Iris pigment epithelial cell (primary cell): Measurements from ENCODE around the gene CMTM4.
"Not testable (repeated sequence)": the region's sequence is repeated elsewhere in the genome, so short reads cannot be mapped to it uniquely, and the experiment has no call there.

Source experiments
- DNase-seq: peaks from one replicate; pipeline ENCODE4 v3.0.0-alpha.2; 2011; ENCODE audit warnings: low read depth

The CMTM4 gene

GRCh38 chr16:66705790-66706505 is 9.4 kb upstream of the CMTM4 start:
- DNase-seq, result no peak

DNA sequence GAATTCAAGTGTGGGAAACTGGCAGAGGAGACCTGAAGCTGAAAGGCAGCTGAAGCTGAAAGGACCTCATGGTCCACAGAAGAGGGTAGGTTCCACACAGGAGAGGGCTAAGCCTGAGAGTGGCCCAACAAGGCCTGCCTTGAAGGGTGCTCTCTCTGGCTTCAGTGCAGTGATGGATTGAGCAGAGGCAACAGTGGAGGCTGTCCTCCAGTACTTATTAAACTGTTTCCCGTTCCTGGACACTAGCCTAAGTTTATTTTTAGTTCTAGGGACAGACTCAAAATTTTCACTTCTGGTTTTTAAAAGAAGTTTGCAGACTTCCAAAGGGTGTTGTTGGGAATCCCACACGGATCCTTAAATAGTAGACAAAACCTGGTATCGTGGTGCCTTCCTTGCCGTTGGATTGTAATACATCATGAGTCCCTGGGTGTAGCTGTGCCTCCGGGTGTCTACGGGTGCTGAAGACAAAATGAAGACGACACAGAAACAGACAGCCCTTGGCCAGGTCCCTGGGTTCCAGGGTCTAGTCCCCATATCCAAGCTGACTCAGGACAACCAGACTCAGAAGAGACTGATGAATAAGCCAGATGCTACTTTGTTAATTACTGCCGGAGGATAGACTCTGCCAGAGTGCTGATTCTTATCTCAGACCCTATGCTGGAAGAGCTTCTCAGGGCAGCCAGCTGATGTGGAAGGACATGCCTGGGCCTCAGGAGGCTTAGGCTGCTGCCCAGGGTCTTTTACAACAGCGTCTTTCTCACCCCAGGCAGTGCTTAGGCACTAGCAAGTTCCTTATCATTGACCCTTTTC is 7.1 kb upstream of the CMTM4 start:
- DNase-seq, result no peak

DNA sequence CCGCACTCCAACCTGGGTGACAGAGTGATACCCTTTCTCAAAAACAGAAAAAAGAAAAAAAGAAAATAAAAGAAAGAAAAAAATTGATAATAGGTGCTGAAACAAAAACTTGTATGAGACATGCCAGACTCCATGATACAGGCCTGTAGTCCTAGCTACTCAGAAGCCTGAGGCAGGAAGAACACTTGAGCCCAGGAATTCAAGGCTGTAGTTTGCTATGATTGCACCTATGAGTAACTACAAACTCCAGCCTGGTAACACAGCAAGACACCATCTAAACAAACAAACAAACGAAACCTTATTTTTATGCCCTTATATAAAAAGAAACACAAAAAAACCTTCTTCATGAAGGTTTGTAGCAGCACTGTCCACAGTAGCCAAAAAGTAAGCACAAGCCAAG is 5.0 kb upstream of the CMTM4 start:
- DNase-seq, result no peak

DNA sequence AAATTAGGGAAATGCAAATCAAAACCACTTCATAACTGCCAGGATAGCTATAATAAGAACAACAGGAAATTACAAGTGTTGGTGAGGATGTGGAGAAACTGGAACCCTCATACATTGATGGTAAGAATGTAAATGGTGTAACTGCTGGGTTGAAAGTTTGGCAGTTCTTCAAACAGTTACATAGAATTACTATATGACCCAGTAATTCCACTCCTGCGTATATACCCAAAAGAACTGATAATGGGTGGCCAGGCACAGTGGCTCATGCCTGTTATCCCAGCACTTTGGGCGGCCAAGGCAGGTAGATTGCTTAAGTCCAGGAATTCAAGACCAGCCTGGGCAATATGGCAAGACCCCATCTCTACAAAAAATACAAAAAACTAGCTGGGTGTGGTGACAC is 4.5 kb upstream of the CMTM4 start:
- peak; percentile 47 for DNase-seq

GRCh38 chr16:66699898-66700297 is 3.4 kb upstream of the CMTM4 start:
- no peak for DNase-seq

- no peak for DNase-seq
These were observed 1.5 kb upstream of the CMTM4 start for GRCh38 chr16:66698046-66698445.

GRCh38 chr16:66695935-66696668 is 441 bp downstream of the CMTM4 start:
- DNase-seq, result no peak

- no peak for DNase-seq
These were observed 1.0 kb downstream of the CMTM4 start for GRCh38 chr16:66695471-66695934.

- DNase-seq, result no peak
These were observed 3.4 kb downstream of the CMTM4 start for GRCh38 chr16:66693149-66693548.

DNA sequence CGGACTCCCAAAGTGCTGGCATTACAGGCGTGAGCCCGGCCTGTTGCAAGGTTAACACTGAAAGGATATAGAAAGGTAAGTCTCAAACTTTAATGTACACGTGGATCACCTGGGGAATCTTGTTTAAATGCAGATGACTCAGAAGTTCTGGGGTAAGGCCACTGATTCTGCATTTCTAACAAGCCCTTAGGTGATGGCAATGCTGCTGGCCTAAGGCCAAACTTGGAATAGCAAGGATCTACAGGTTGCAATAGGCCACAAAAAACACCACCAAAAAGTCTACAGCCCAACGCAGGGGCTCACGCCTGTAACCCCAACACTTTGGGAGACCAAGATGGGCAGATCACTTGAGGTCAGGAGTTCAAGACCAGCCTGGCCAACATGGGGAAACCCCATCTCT is 4.2 kb downstream of the CMTM4 start:
- DNase-seq, result no peak

DNA sequence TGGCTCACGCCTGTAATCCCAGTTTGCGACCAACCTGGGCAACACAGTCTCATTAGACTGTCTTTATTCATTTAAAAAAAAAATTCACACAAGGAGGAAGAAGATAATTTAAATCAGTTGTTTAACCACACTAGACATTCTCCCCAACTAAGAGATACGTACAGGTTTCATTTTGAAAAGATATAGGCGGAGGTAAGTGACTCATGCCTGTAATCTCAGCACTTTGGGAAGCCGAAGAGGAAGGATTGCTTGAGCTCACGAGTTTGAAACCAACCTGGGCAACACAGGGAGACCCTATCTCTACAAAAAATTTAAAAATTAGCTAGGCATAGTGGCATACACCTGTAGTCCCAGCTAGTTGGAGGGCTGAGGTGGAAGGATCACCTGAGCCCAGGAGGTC is 5.3 kb downstream of the CMTM4 start:
- DNase-seq, result no peak

GRCh38 chr16:66690106-66690847 is 6.3 kb downstream of the CMTM4 start:
- no peak for DNase-seq

GRCh38 chr16:66689282-66689681 is 7.3 kb downstream of the CMTM4 start:
- no peak for DNase-seq

DNA sequence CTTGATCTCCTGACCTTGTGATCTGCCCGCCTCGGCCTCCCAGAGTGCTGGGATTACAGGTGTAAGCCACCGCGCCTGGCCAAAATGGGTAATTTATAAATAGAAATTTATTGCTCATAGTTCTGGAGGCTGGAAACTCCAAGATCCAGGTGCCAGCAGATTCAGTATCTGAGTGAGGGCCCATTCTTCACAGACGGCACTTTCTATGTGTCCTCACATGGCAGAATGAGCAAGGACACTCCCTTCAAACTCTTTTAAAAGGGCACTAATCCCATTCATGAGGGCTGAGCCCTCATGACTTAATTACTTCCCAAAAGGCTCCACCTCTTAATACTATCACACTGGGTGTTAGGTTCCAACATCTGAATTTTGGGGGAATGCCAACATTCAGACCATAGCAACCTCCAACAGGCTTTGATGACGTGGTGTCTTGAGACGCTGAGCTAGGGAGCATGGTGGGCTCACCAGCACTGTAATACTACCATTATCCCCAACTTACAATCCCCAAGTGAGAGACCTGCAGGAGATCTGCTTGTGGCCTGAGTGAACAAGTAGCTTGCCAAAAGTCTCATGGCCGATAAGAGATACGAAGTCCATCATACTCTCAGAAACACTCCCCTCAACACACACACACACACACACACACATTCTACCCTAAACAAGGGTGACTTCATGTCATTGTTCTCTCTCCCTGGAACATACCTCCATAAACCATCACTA is 8.5 kb downstream of the CMTM4 start:
- no peak for DNase-seq

DNA sequence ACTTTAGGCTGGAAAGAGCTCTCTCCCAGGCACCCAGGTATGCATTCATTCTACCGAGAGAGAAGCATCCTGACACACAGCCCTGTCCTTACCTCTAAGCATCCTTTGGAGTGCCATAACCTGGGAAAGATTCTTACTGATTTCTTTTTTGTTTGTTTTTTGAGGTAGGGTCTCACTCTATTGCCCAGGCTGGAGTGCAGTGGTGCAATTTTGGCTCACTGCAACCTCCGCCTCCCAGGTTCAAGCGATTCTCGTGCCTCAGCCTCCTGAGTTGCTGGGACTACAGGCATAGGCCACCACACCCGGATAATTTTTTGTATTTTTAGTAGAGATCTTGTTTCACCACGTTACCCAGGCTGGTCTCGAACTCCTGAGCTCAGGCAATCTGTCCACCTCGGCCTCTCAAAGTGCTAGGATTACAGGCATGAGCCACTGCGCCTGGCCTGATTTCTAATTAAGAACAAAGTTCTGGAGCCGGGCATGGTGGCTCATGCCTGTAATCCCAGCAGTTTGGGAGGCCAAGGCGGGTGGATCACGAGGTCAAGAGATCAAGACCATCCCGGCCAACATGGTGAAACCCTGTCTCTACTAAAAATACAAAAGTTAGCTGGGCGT is 10.9 kb downstream of the CMTM4 start:
- not testable (repeated sequence) for DNase-seq

GRCh38 chr16:66682271-66682670 is 14.3 kb downstream of the CMTM4 start:
- peak; percentile 44 for DNase-seq

GRCh38 chr16:66681676-66682075 is 14.9 kb downstream of the CMTM4 start:
- DNase-seq, result no peak

DNA sequence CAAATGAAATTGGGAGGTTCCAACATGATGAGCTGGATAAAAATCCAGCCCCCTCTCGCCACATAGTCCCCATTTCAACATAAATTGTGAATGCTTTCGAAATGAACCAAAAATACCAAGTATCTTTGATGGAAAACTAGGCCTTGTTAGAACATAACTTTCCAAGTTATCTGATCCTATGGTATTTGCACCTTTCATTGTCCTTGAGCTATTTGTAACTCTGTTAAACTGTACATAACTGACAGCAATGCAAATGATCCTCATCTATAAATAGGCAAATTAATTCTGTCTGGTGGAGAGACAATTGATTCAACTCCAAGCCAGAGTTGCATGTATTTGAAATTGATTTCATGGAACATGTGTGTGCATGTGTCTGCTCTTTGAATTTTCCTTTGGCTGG is 18.2 kb downstream of the CMTM4 start:
- DNase-seq, result peak; percentile 25

GRCh38 chr16:66677836-66678235 is 18.7 kb downstream of the CMTM4 start:
- no peak for DNase-seq

DNA sequence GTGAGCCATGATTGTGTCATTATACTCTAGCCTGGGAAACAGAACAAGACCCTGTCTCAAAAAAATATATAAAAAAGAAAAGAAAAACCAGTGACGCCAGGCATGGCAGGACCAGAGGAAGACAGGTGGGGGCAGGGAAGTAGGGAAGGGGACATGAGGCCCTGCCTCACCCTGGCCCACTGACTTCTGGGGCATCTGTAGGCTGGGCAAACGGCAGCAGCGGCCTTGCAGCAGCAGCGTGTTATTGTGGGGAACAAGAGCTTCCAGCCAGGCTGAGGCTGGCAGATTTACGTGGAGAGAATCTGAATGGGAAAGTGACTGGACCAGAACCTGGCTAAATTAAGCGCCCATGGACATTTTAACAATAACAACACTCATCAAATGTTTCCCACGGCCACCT is 19.4 kb downstream of the CMTM4 start:
- no peak for DNase-seq

- no peak for DNase-seq
These were observed 19.9 kb downstream of the CMTM4 start for GRCh38 chr16:66676599-66676998.
